ENCODE results near the gene PRMT2.
"Not testable (repeated sequence)": the region's sequence is repeated elsewhere in the genome, so short reads cannot be mapped to it uniquely, and the experiment has no call there.

PRMT2 gene

GRCh38 chr21:46645840-46646239, 10.4 kb downstream of the PRMT2 start:
- DNase-seq, result no peak

GRCh38 chr21:46646541-46647154, 11.2 kb downstream of the PRMT2 start:
- no peak for DNase-seq

GRCh38 chr21:46648539-46648938, 13.1 kb downstream of the PRMT2 start:
- no peak for DNase-seq

GRCh38 chr21:46649356-46649755, 13.9 kb downstream of the PRMT2 start:
- DNase-seq, result no peak

GRCh38 chr21:46650476-46651098, 15.1 kb downstream of the PRMT2 start:
- no peak for DNase-seq

GRCh38 chr21:46651121-46651520, 15.6 kb downstream of the PRMT2 start:
- no peak for DNase-seq

- no peak for DNase-seq
Observed at GRCh38 chr21:46655230-46655629, 19.8 kb downstream of the PRMT2 start.

- DNase-seq, result no peak
Observed at GRCh38 chr21:46656820-46657219, 21.3 kb downstream of the PRMT2 start.

GRCh38 chr21:46660505-46660904, 25.0 kb downstream of the PRMT2 start:
- DNase-seq, result no peak

GRCh38 chr21:46661211-46661625, 25.7 kb downstream of the PRMT2 start:
- peak; percentile 71 for DNase-seq

GRCh38 chr21:46661642-46662366, 26.3 kb downstream of the PRMT2 start:
- no peak for DNase-seq

- DNase-seq, result no peak
Observed at GRCh38 chr21:46662367-46662654, 26.8 kb downstream of the PRMT2 start.

GRCh38 chr21:46662765-46663500, 27.5 kb downstream of the PRMT2 start:
- no peak for DNase-seq

GRCh38 chr21:46663754-46664153, 28.3 kb downstream of the PRMT2 start:
- no peak for DNase-seq

GRCh38 chr21:46664316-46664995, 29.0 kb downstream of the PRMT2 start:
- no peak for DNase-seq

- DNase-seq, result no peak
Observed at GRCh38 chr21:46665566-46665965, 30.1 kb downstream of the PRMT2 start.

- peak; percentile 41 for DNase-seq
Observed at GRCh38 chr21:46666941-46667740, 31.7 kb downstream of the PRMT2 start.

GRCh38 chr21:46667741-46668380, 32.4 kb downstream of the PRMT2 start:
- peak; percentile 42 for DNase-seq

GRCh38 chr21:46668381-46668780, 32.9 kb downstream of the PRMT2 start:
- DNase-seq, result no peak

GRCh38 chr21:46668904-46669303, 33.4 kb downstream of the PRMT2 start:
- not testable (repeated sequence) for DNase-seq

GRCh38 chr21:46674430-46675007, 39.0 kb downstream of the PRMT2 start:
- no peak for DNase-seq
